ENCODE data around the gene VIPR2. TPM values are rescaled to one million over a fixed set of nuclear protein-coding genes. Genes with fewer than 3 reads are reported as not detected.
"Not testable (repeated sequence)": the region's sequence is repeated elsewhere in the genome, so short reads cannot be mapped to it uniquely, and the experiment has no call there.

The VIPR2 gene
- total RNA-seq, 1 experiment from 2014 or later, result not detected

DNA sequence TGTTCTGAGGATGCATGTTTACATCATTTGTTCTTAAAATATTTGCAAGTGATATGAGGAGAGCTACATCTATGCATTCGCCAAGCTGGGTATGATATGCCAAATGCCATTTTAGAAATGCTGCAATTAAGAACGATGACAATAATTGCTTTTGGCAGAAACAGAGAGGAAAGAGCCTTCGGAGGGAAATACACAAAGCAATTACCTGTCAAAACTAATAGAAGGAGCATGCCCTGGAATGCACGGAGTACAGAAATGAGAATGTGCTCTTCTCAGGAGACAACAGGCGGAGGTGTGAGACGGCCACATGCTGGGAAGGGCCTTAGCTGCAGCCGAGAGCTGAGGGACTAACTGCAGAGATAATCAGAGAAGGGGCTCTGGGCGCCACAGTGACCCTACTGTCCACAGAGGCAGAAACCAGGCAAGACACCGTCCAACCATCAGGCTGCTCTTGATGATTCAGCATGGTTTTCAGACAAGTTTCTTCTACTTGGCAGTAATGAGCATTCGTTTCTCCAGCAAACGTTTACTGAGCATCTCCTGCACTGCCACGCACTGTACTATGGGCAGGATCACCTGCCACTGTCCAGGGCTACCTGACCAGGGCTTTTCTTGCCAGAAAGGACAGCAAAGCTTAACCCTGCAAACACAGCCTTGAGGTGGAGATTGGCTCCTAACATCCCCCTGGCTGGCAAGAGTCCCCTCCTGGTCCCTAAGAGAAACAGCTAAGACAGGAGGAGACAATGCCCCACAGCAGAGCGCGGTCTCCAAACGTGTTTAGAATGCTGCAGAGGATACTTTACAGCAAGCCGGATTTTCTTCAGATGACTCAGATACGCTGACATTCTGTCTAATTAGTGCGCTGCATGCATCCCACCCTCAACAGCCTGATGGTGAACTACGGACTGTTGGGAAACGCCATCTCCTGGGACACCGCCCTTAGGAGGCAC is 18.1 kb downstream of the VIPR2 start:
- ChIA-PET CTCF (no interaction called here), POLR2A (no interaction called here)
- Mint-ChIP-seq H3K9me3 (ENCODE audit: unreplicated experiment) (no peaks in the 10 kb centered on the region), H3K4me1 (ENCODE audit: insufficient read depth, unreplicated experiment) (no peaks in the 10 kb centered on the region), H3K27ac (ENCODE audit: low read depth, unreplicated experiment) (no peak overlapping the region), H3K4me3 (ENCODE audit: unreplicated experiment) (no peak overlapping the region), H3K27me3 (ENCODE audit: insufficient read depth, unreplicated experiment) (peaks cover 63% of the 10 kb centered on the region), H3K36me3 (ENCODE audit: insufficient read depth, unreplicated experiment) (no peaks in the 10 kb centered on the region)
- intact Hi-C loops (cut with micrococcal nuclease), result no loop called here
- no TSS peak for BruUV-seq (replicated peaks)
- TF ChIP-seq, protein P1, sequence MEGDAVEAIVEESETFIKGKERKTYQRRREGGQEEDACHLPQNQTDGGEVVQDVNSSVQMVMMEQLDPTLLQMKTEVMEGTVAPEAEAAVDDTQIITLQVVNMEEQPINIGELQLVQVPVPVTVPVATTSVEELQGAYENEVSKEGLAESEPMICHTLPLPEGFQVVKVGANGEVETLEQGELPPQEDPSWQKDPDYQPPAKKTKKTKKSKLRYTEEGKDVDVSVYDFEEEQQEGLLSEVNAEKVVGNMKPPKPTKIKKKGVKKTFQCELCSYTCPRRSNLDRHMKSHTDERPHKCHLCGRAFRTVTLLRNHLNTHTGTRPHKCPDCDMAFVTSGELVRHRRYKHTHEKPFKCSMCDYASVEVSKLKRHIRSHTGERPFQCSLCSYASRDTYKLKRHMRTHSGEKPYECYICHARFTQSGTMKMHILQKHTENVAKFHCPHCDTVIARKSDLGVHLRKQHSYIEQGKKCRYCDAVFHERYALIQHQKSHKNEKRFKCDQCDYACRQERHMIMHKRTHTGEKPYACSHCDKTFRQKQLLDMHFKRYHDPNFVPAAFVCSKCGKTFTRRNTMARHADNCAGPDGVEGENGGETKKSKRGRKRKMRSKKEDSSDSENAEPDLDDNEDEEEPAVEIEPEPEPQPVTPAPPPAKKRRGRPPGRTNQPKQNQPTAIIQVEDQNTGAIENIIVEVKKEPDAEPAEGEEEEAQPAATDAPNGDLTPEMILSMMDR (IDR thresholded peaks at IDR 0.05; ENCODE audit: unreplicated experiment), result no peak
- DNase-seq (ENCODE audit: unreplicated experiment), result no peak

DNA sequence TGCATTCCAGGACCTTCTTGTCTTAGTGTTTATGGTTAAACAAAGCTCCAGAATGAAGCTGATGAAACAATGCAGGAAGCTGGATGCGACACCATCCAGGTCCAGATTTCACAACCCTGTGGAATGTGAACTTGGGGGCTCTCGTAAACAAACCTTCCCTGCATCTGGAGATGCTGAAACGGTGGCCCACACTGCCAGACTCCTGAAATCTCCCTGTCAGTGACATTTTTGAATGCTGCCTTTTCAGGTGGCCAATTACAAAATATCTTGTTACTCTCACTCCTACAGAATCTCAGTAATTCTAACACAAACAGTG is 18.8 kb downstream of the VIPR2 start:
- intact Hi-C loops (cut with micrococcal nuclease), result no loop called here
- TF ChIP-seq, protein P1 (IDR thresholded peaks at IDR 0.05; ENCODE audit: unreplicated experiment), result no peak
- no peak for DNase-seq (ENCODE audit: unreplicated experiment)
- H3K9me3 Mint-ChIP-seq (ENCODE audit: unreplicated experiment), result no peaks in the 10 kb centered on the region
- H3K36me3 Mint-ChIP-seq (ENCODE audit: insufficient read depth, unreplicated experiment), result no peaks in the 10 kb centered on the region
- BruUV-seq (replicated peaks), result no TSS peak
- H3K4me3 Mint-ChIP-seq (ENCODE audit: unreplicated experiment), result no peak overlapping the region
- ChIA-PET CTCF (no interaction called here), POLR2A (no interaction called here)
- peaks cover 56% of the 10 kb centered on the region for H3K27me3 Mint-ChIP-seq (ENCODE audit: insufficient read depth, unreplicated experiment)
- H3K4me1 Mint-ChIP-seq (ENCODE audit: insufficient read depth, unreplicated experiment), result no peaks in the 10 kb centered on the region
- no peak overlapping the region for H3K27ac Mint-ChIP-seq (ENCODE audit: low read depth, unreplicated experiment)

DNA sequence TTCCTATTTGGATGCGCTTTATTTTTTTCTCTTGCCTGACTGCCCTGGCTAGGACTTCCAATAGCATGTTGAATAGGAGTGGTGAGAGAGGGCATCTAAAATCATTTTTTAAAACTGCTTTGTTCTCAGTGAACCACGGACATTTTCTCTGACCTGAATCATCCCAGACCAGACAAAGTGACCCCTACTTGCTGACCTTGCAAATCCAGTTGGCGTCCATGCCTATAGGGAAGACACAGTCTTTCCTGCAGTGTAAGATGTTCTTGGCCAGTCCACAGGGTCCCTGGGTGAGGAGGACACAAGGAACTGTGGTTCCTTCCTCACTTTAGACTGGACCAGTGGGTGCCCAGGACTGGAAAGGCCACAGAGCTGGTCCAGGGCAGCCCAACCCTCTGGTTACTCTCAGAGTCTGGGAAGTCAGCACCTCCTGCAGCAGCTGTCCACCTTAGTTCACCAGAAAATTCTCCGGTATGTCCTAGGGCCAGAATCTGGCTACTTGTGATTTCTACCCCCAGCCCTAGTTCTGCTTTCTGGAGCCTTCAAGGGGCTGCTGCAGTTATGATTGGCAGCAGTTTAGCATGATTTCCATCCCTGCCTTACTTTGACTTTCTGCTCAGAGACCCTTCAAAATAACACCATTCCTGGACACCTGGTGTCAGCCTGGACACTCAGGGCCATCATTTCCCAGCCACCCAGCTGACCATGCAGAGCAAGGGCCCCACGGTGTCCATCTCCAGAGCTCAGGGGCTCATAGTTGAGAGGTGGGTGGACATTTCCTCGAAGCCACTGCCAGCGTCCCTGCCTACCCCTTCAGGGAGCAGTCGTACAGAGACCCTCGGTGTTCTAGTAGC is 19.3 kb downstream of the VIPR2 start:
- intact Hi-C loops (cut with micrococcal nuclease), result no loop called here
- ChIA-PET POLR2A (no interaction called here), CTCF (no interaction called here)
- H3K9me3 Mint-ChIP-seq (ENCODE audit: unreplicated experiment), result no peaks in the 10 kb centered on the region
- H3K27me3 Mint-ChIP-seq (ENCODE audit: insufficient read depth, unreplicated experiment), result peaks cover 55% of the 10 kb centered on the region
- no peak for DNase-seq (ENCODE audit: unreplicated experiment)
- no peak overlapping the region for H3K4me3 Mint-ChIP-seq (ENCODE audit: unreplicated experiment)
- TF ChIP-seq, protein P1 (IDR thresholded peaks at IDR 0.05; ENCODE audit: unreplicated experiment), result no peak
- no peak overlapping the region for H3K27ac Mint-ChIP-seq (ENCODE audit: low read depth, unreplicated experiment)
- H3K36me3 Mint-ChIP-seq (ENCODE audit: insufficient read depth, unreplicated experiment), result no peaks in the 10 kb centered on the region
- no peaks in the 10 kb centered on the region for H3K4me1 Mint-ChIP-seq (ENCODE audit: insufficient read depth, unreplicated experiment)
- no TSS peak for BruUV-seq (replicated peaks)

DNA sequence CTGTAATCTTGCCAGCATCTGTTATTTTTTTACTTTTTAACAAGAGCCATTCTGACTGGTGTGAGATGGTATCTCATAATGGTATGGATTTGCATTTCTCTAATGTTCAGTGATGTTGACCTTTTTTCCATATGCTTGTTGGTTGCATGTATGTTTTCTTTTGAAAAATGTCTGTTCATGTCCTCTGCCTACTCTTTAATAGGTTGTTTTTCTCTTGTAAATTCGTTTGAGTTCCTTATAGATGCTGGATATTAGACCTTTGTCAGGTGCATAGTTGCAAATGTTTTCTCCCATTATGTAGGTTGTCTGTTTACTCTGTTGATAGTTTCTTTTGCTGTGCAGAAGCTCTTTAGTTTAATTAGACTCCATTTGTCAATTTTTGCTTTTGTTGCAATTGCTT is 20.9 kb downstream of the VIPR2 start:
- CTCF ChIA-PET, POLR2A ChIA-PET: not testable (repeated sequence)

DNA sequence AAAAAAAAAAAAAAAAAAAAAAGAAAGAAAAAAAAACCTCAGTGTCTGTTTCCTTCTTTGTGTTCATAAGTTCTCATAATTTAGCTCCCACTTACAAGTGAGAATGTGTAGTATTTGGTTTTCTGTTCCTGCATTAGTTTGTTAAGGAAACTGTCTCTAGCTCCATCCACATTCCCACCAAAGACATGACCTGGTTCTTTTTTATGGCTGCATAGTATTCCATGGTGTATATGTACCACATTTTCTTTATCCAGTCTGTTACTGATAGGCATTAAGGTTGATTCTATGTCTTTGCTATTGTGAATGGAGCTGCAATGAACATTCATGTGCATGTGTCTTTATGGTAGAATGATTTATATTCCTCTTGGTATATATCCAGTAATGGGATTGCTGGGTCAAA is 21.4 kb downstream of the VIPR2 start:
- POLR2A ChIA-PET, result interaction anchor here (0.7 kb wide), 1 partner anchor 14 kb away, joined by 3 read pairs; no protein-coding TSS in a partner anchor

More for the DNA sequence above, 20.9 kb downstream of the VIPR2 start:
- H3K4me1 Mint-ChIP-seq (ENCODE audit: insufficient read depth, unreplicated experiment); H3K36me3 Mint-ChIP-seq (ENCODE audit: insufficient read depth, unreplicated experiment); H3K27ac Mint-ChIP-seq (ENCODE audit: low read depth, unreplicated experiment); BruUV-seq (replicated peaks); H3K9me3 Mint-ChIP-seq (ENCODE audit: unreplicated experiment); intact Hi-C loops (cut with micrococcal nuclease); H3K4me3 Mint-ChIP-seq (ENCODE audit: unreplicated experiment); DNase-seq (ENCODE audit: unreplicated experiment): not testable (repeated sequence)
- H3K27me3 Mint-ChIP-seq (ENCODE audit: insufficient read depth, unreplicated experiment), result peaks cover 52% of the 10 kb centered on the region

More for the DNA sequence above, 21.4 kb downstream of the VIPR2 start:
- H3K4me3 Mint-ChIP-seq (ENCODE audit: unreplicated experiment); H3K36me3 Mint-ChIP-seq (ENCODE audit: insufficient read depth, unreplicated experiment); CTCF ChIA-PET; DNase-seq (ENCODE audit: unreplicated experiment); intact Hi-C loops (cut with micrococcal nuclease); H3K27ac Mint-ChIP-seq (ENCODE audit: low read depth, unreplicated experiment); H3K4me1 Mint-ChIP-seq (ENCODE audit: insufficient read depth, unreplicated experiment); H3K9me3 Mint-ChIP-seq (ENCODE audit: unreplicated experiment); BruUV-seq (replicated peaks): not testable (repeated sequence)
- H3K27me3 Mint-ChIP-seq (ENCODE audit: insufficient read depth, unreplicated experiment), result peaks cover 48% of the 10 kb centered on the region
